Measurements from ENCODE around the gene TMEM8B.
A peak's percentile ranks its signal among the peaks of the same experiment; 100 is the strongest.

The TMEM8B gene

DNA sequence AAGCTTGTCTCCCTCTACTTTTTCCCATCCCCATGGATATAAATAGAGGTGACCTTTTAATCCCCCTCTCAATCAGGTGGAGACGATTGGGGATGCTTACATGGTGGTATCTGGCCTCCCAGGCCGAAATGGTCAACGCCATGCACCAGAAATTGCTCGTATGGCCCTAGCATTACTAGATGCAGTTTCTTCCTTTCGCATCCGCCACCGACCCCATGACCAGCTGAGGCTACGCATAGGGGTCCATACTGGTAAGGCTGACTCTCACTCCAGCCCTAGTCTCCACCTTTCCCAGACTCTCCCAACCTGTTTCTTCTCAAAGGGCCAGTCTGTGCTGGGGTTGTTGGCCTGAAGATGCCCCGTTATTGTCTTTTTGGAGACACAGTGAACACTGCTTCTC lies 20.6 kb upstream of the TMEM8B start:
- H3K27ac ChIP-seq, result no peak overlapping the region
- no peak for DNase-seq (ENCODE audit: low read depth, low spot score)

DNA sequence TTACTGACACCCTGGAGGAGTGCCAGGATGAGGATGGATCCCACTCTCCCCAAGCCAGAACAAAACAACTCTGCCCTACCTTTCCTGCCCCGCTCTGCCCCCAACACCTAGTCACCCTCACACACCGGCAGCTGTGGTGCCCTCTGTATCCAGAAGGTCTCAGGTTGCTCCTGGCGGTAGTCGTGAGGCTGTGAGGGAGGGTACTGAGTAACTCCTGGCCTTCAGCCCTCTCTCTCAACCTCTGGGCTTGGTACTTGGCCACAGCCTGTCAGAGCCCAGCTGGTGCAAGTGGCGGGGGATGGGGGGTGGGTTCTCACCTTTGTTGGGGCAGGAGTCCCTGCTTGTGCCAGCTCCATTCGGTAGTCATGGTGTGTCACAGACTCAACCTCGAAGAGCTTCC lies 18.9 kb upstream of the TMEM8B start:
- no peak for DNase-seq (ENCODE audit: low read depth, low spot score)
- no peak overlapping the region for H3K27ac ChIP-seq

- no peak for DNase-seq (ENCODE audit: low read depth, low spot score)
- no peak overlapping the region for H3K27ac ChIP-seq
These were observed 17.5 kb upstream of the TMEM8B start for GRCh38 chr9:35811381-35812024.

DNA sequence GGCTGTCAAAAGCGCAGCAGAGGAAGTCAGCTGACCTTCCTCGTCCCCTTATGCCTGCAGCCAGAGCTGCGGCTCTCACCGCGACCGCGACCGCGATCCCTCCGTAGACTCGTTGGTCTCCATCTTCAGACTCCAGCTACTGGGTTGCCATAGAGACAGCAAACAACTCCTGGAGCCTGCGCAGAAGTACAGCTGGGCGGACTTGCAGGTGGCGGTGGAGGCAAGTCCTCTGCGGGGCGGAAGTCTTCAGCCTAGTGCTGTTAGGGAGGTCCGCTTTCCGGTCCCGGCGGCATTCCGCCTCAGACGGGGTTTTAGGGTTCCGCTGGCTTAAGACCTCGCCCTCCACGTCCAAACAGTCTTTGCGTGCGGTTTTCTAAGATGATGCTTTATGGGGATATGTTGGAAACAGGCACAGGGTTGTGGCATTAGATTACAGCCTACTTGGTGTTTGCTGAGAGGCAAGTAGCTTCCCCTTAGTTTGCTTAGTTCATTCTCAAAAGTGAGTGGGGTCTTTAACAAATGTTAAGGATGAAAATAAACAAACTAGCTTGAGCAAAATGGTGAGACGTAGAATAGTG lies 16.9 kb upstream of the TMEM8B start, which contains the start of gene SPAG8:
TSS of gene SPAG8 (minus strand) at position 238 of the 578 bp plus-strand sequence. CDS start at position 123, 115 bp downstream.
- DNase-seq (ENCODE audit: low read depth, low spot score), result peak; percentile 69
- H3K27ac ChIP-seq, result no peak within 1 kb of the TSS

DNA sequence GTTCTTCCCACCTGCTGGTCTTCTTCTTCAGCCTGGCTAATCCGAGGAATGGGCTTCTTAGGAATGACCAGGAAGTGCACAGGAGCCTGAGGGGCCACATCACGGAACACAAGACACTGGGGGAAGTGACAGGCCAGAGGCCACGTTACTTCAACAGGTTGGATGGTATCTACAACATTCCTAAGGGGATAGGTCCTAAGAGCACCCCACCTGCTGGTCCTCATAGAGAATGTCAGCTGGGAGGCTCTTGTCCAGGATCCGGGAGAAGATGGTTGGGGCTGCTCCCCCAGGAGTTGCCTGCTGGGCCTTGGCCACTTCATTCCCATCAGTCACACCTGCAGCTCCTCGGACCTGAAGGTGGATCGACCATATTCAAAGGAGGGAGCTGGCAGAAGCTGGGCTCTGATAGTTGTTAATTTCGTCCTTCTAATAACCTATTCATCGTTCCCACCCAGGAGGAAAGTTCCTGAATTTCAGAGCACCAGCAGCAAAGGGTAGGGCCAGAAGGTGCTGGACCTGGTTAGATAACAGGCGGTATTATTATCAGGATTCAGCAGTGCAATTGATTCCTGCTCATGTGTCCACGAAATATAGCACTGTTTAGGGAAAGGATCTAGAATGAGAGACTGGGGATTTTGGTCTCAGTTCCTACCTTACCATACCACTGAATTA lies 15.5 kb upstream of the TMEM8B start:
- DNase-seq (ENCODE audit: low read depth, low spot score), result no peak
- peak overlapping the region; percentile 82 for H3K27ac ChIP-seq

DNA sequence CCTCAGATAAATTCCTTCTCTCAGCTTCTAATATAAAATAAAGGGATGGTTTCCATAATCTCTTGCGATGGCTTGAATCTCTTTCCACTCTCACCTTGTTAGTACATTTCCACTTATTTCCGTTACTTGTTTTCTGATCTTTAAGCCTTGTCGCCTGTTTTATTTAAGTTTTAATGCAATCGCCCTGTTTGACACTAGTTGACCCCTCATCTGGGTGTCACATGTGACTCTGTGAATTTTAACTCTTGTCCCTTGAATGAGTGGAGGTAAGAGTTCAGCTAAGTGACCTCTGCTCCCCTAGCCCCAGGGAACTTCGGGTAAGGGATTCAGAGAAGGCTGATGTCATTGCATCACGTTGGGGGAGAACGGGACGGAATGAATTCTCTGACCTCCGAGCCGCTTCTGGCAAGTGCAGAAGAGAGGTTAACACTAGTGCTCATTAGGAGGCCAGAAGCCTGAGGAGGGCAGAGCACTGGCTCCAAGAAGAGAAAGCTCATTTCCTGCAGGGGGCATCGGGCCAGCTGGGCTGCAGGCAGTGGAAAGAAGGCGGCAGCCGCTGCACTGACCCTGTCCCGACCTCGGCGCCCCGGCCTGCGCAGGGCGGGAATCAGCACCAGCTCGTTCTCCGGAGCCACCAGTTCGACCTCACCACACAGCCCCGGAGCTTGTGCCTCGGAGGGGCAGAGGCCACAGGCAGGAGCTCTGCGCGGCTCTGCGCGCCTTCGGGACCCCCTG lies 14.8 kb upstream of the TMEM8B start:
- peak overlapping the region; percentile 82 for H3K27ac ChIP-seq
- DNase-seq (ENCODE audit: low read depth, low spot score), result no peak

DNA sequence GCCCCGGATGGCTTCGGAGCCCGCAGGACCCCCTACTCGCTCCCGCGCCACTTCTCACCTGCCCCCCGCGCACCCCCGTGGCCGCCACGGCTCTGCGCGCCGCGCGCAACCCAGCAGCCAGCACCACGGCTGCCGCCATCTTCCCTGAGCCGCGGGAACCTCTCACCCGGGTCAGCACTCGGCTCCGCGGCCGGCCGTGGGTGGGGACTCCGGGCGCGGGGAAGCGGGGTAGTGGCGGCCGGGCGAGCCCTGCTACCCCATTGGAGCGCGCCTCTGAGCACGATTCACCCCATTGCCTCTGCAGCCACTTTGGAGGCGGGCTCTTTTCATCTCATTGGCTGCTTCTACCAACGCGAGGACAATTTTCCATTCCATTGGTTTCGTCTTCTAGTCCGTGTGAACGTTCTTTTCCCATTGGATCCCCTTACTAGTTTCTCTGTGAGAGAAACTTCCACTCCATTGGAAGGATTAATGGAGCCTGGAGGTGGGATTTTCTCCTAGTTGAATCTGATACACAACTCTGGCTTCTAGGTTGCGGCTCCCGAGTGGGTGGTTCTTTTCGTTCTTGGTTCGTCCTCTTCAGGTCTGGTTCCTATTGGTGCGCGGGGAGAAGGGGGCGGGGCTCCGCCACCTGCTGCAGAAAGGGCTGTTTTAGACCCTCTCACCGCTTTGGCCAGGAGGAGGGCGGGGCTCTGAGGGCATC lies 14.0 kb upstream of the TMEM8B start, which contains the start of gene HINT2:
TSS of gene HINT2 (minus strand) at position 202 of the 703 bp plus-strand sequence. CDS start at position 139, 63 bp downstream.
- DNase-seq (ENCODE audit: low read depth, low spot score), result peak; percentile 92
- peak within 1 kb of the TSS; percentile 82 for H3K27ac ChIP-seq

GRCh38 chr9:35816708-35817107 lies 12.3 kb upstream of the TMEM8B start:
- H3K27ac ChIP-seq, result no peak overlapping the region
- DNase-seq (ENCODE audit: low read depth, low spot score), result no peak

DNA sequence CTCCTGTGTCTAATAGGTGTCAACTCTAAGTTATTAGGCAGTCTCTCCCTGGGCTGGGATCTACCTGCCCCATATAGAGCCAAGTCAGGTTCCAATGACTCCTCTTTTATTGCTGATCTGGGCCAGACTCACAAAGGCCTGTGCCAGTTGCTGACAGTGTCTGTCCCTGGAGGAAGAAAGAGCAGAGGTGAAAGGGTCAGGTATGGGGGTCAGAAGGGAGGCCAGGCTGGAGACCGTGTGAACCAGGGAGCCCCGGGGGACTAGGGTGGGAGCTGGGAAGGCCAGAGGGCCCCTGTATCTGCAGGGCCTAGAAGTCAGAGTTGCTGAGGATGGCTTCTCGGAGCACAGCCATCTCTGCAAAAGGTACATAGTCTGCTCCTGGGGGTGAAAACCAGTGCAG lies 10.7 kb upstream of the TMEM8B start:
- H3K27ac ChIP-seq, result no peak overlapping the region
- DNase-seq (ENCODE audit: low read depth, low spot score), result no peak

DNA sequence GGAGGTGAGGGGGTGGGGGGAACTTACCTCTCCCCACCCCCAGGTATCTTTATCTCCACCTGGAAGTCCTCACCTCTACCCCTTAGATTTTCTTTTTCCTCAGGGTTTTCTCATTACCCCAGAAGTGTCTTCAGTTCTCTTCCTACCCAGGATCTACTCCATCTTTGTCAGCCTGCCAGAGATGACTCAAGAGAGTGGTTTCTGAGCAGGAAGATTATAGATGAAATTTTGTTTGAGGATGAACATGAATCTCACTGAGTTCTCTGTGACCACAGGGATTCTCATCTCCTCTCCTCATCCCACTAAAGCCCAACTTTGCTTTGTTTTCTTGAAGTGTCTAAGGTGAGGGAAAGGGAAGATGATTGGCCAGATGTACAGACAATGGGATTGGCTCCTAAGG lies 9.0 kb upstream of the TMEM8B start:
- DNase-seq (ENCODE audit: low read depth, low spot score), result no peak
- H3K27ac ChIP-seq, result no peak overlapping the region

- DNase-seq (ENCODE audit: low read depth, low spot score), result no peak
- no peak overlapping the region for H3K27ac ChIP-seq
These were observed 6.1 kb upstream of the TMEM8B start for GRCh38 chr9:35822926-35823325.

- DNase-seq (ENCODE audit: low read depth, low spot score), result no peak
- H3K27ac ChIP-seq, result peak overlapping the region; percentile 49
These were observed 2.8 kb upstream of the TMEM8B start for GRCh38 chr9:35826071-35826701.

DNA sequence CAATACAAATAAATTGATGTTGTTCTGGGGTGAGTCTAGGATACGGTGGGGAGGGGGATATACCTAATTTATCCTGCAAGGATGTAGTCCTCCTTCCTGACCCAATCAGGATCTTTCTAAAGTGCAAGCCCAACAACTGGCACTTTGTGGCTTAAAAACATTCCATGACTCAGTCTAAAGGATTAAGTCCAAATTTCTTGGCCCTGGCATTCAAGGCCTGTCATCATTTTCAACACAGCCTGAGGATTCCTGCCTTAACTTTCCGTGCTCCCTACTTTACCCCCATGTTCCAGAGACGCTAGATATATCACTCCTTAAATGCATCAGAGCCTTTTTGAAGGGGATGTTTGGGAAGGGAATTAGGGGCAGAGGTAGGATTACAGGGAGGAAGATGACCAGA lies 1.5 kb upstream of the TMEM8B start:
- H3K27ac ChIP-seq, result no peak overlapping the region
- DNase-seq (ENCODE audit: low read depth, low spot score), result no peak

DNA sequence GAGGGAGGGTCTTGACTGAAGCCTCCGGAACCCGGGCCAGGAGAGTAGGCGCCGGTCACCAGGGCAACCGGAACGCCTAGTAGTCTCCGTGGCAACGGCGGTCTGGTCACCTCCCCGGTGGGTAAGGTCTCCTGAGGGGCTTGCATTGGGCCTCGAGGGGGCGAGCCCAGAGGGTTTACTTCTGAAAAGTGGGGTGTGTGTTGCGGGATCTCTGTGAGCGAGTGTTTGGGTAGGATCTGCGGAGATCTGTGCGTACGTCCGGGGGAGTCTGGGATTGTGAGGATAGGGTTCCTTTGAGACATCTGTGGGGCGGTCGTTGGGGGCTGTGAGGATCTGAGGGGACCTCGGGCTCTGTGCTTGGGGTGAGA lies 328 bp upstream of the TMEM8B start, which contains the start of gene FAM221B:
TSS of gene FAM221B (minus strand) at position 17 of the 368 bp plus-strand sequence. CDS start 2,571 bp downstream, outside the sequence.
- DNase-seq (ENCODE audit: low read depth, low spot score), result no peak

DNA sequence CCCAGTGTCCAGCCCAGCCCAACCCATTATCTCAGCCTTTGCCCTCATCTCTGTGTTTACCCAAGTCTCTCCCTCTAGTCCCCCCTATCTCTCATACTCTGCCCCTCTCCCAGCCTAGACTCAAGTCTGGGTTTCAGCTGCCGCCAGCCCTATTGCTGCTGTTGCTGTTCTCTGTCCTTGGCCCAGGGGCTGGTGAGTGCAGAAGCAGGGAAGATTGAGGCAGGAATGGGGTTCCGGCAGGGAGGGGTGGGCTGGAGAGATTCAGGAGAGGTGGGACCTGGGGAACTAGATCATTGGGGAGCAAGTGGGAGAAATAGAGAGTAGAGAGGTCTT lies 702 bp downstream of the TMEM8B start:
- DNase-seq (ENCODE audit: low read depth, low spot score), result no peak
- no peak overlapping the region for H3K27ac ChIP-seq

More for the DNA sequence above, 328 bp upstream of the TMEM8B start, which contains the start of gene FAM221B:
- no peak within 1 kb of the TSS for H3K27ac ChIP-seq

- no peak overlapping the region for H3K27ac ChIP-seq
- DNase-seq (ENCODE audit: low read depth, low spot score), result no peak
These were observed 2.0 kb downstream of the TMEM8B start for GRCh38 chr9:35831040-35831439.

GRCh38 chr9:35832814-35833213 lies 3.8 kb downstream of the TMEM8B start:
- H3K27ac ChIP-seq, result peak overlapping the region; percentile 68
- DNase-seq (ENCODE audit: low read depth, low spot score), result no peak

DNA sequence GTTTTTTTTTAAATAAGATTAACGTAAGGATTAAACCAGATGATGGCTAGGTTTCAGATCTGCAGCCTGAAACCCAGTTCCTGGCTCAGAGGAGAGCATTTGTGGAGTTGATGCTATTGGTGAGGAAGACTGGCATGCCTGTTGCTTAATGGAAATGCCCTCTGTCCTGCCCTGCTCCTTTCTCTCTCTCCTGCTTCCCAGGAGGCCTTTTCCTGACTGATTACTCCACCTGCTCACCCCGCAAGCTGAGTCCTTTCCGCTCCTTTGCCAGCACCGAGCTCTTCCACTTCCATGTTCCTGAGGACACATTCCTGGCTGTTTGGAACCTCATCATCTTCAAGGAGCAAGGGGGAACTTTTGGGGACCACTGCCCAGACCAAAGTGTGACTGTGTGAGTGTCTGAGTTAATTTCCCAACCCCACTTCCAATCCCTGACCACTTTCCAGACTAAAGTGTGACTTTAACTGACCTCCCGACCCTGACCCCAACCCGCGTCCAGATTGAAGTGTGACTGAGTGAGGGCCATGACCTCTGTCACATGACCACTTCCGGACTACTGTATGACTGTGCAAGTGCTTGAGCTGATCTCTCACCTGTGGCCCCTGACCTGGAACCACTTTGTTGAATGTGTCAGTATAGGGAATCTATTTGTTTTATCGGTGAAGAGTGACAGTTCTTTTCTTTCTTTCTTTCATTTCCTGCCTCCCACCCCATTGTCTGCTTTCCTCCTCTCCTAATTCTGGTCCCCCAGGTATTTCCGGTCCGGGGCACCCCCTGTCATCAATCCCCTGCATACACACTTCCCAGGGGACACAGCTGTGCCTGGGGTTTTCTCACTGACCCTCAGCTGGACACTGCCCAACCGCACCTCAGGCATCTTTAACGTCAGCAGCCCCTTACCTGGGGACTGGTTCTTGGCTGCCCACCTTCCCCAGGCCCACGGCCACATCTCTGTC lies 5.5 kb downstream of the TMEM8B start:
- H3K27ac ChIP-seq, result peak overlapping the region; percentile 68
- no peak for DNase-seq (ENCODE audit: low read depth, low spot score)

- no peak overlapping the region for H3K27ac ChIP-seq
- no peak for DNase-seq (ENCODE audit: low read depth, low spot score)
These were observed 6.2 kb downstream of the TMEM8B start for GRCh38 chr9:35835216-35835632.

Data from epithelial cell of prostate (primary cell).